Activated naive CD8-positive, alpha-beta T cell treated with anti-CD3 and anti-CD28 coated beads, Interleukin-2, amount 50 U/mL, for 16 hours (primary cell): ENCODE data around the gene AMFR.

Source experiments
- DNase-seq: peaks from one replicate; pipeline ENCODE4 v3.0.0-alpha.2; 2020; ENCODE audit warnings: low read depth, low spot score

AMFR gene

GRCh38 chr16:56348168-56349085 lies 76.9 kb downstream of the AMFR start:
- DNase-seq: no peak

GRCh38 chr16:56347670-56348069 lies 77.7 kb downstream of the AMFR start:
- DNase-seq: no peak

- DNase-seq: no peak
Measured at GRCh38 chr16:56347166-56347565, 78.2 kb downstream of the AMFR start.

GRCh38 chr16:56346131-56346890 lies 79.0 kb downstream of the AMFR start:
- no peak for DNase-seq

- no peak for DNase-seq
Measured at GRCh38 chr16:56345406-56346050, 79.8 kb downstream of the AMFR start.

GRCh38 chr16:56344518-56345405 lies 80.6 kb downstream of the AMFR start:
- DNase-seq: no peak

- no peak for DNase-seq
Measured at GRCh38 chr16:56343661-56344517, 81.5 kb downstream of the AMFR start.

GRCh38 chr16:56341656-56342399 lies 83.5 kb downstream of the AMFR start:
- no peak for DNase-seq

GRCh38 chr16:56340864-56341365 lies 84.4 kb downstream of the AMFR start:
- no peak for DNase-seq

- DNase-seq: no peak
Measured at GRCh38 chr16:56340416-56340815, 84.9 kb downstream of the AMFR start.

GRCh38 chr16:56339431-56340195 lies 85.7 kb downstream of the AMFR start:
- no peak for DNase-seq

- no peak for DNase-seq
Measured at GRCh38 chr16:56338566-56339318, 86.6 kb downstream of the AMFR start.

GRCh38 chr16:56337858-56338325 lies 87.5 kb downstream of the AMFR start:
- DNase-seq: no peak

GRCh38 chr16:56337131-56337857 lies 88.1 kb downstream of the AMFR start:
- DNase-seq: no peak

- DNase-seq: no peak
Measured at GRCh38 chr16:56336711-56337110, 88.6 kb downstream of the AMFR start.

- DNase-seq: no peak
Measured at GRCh38 chr16:56336071-56336688, 89.2 kb downstream of the AMFR start.

GRCh38 chr16:56334761-56335160 lies 90.6 kb downstream of the AMFR start:
- no peak for DNase-seq
